GM12878 (cell line): Measurements from ENCODE around the gene ACTL6B. TPM values are rescaled to one million over a fixed set of nuclear protein-coding genes. Genes with fewer than 3 reads are reported as not detected.

Source experiments
- ATAC-seq: fragments of 200-7000 bp; cut with Tn5 transposase; 3 replicates; pipeline ENCODE4 v1.9.1; 2020; ENCODE audit warnings: mild to moderate bottlenecking, moderate library complexity
- BruUV-seq: library from RNA; stranded (reverse); fragments of 400-500 nt; replicated peaks from 2 replicates; lab custom pipeline; 2021; lab: Mats Ljungman, UMichigan
- CTCF ChIA-PET: fragments of 300-600 bp; sonication (Branson Sonifier 250); formaldehyde crosslinking; extraction: SDS; loops from one replicate; lab custom pipeline; 2021; ENCODE audit warnings: inconsistent platforms; lab: Yijun Ruan, JAX
- POLR2A ChIA-PET: fragments of 350-600 bp; formaldehyde crosslinking; extraction: SDS; loops from one replicate; lab custom pipeline; 2021; ENCODE audit warnings: inconsistent platforms; lab: Charles Lee
- RAD21 ChIA-PET: fragments of 300-600 bp; sonication (Branson Sonifier 250); formaldehyde crosslinking; loops from one replicate; lab custom pipeline; 2023; ENCODE audit warnings: antibody characterized with exemption; ENCODE audit not compliant: unreplicated experiment; lab: Charles Lee
- SMC1A ChIA-PET: fragments of 300-600 bp; sonication (Branson Sonifier 250); formaldehyde crosslinking; loops from one replicate; lab custom pipeline; 2023; ENCODE audit not compliant: unreplicated experiment, uncharacterized antibody; lab: Charles Lee
- DNase-seq: peaks from one replicate; pipeline ENCODE4 v3.0.0-alpha.2; 2011; ENCODE audit warnings: low read depth, low spot score
- FAIRE-seq: peaks from 3 replicates; lab custom pipeline; 2011; peaks lifted over from hg19 to GRCh38; lab: Jason Lieb, UNC
- H2AFZ ChIP-seq: 2 replicates; pipeline ENCODE4 v1.6.0; 2011; ENCODE audit warnings: low read depth, low read length, control low read depth; ENCODE audit not compliant: control insufficient read depth
- H3K27ac ChIP-seq: 2 replicates; pipeline ENCODE4 v1.5.1; 2011; ENCODE audit warnings: control low read depth; ENCODE audit not compliant: control insufficient read depth, insufficient read depth
- H3K27me3 ChIP-seq, 2 experiments: replicated peaks in 1 of 2; 2 replicates each; pipeline versions ENCODE4 v1.6.0 to v1.6.1; 2011; ENCODE audit warnings: low read length in 1 of 2; ENCODE audit not compliant: control insufficient read depth in 2 of 2, insufficient read depth in 2 of 2
- H3K36me3 ChIP-seq, 2 experiments: 2 replicates each; pipeline ENCODE4 v1.5.1; 2011; ENCODE audit warnings: low read length in 1 of 2; ENCODE audit not compliant: control insufficient read depth in 2 of 2, insufficient read depth in 2 of 2
- H3K4me1 ChIP-seq: 2 replicates; pipeline ENCODE4 v1.6.1; 2011; ENCODE audit warnings: mild to moderate bottlenecking, low read length, moderate library complexity, mixed read lengths; ENCODE audit not compliant: control insufficient read depth, insufficient read depth
- H3K4me2 ChIP-seq: 2 replicates; pipeline ENCODE4 v1.6.0; 2011; ENCODE audit warnings: control low read depth; ENCODE audit not compliant: control insufficient read depth, insufficient read depth
- H3K4me3 ChIP-seq: fragments of 200-600 bp; sonication (generic); 2 replicates; pipeline ENCODE4 v1.5.1; 2016
- H3K79me2 ChIP-seq: 2 replicates; pipeline ENCODE4 v1.6.0; 2011; ENCODE audit warnings: low read length; ENCODE audit not compliant: control insufficient read depth, insufficient read depth
- H3K9ac ChIP-seq: 2 replicates; pipeline ENCODE4 v1.8.0; 2011; ENCODE audit warnings: low read length, control low read depth, mixed read lengths; ENCODE audit not compliant: control insufficient read depth, insufficient read depth
- H3K9me3 ChIP-seq: replicated peaks from 3 replicates; pipeline ENCODE4 v1.5.1; 2011; ENCODE audit warnings: mild to moderate bottlenecking, low read length; ENCODE audit not compliant: control insufficient read depth, insufficient read depth
- H4K20me1 ChIP-seq: 2 replicates; pipeline ENCODE4 v1.6.0; 2011; ENCODE audit not compliant: control insufficient read depth, insufficient read depth
- BHLHE40 ChIP-seq, 2 experiments: fragments of 450-650 bp in 1 of 2; IDR thresholded peaks; 2 replicates each; pipeline ENCODE4 v1.6.1; 2011 to 2017; ENCODE audit warnings: low read depth in 2 of 2, borderline replicate concordance in 1 of 2, improper control_type of control experiment in 1 of 2, low read length in 1 of 2, mild to moderate bottlenecking in 1 of 2
- BRCA1 ChIP-seq: IDR thresholded peaks from 2 replicates; pipeline ENCODE4 v1.6.1; 2011; ENCODE audit warnings: low read depth, low read length, improper control_type of control experiment
- CBX3 ChIP-seq: fragments of 200-600 bp; sonication (generic); IDR thresholded peaks from 2 replicates; pipeline ENCODE4 v1.6.1; 2016; ENCODE audit warnings: low read depth, borderline replicate concordance
- CREB1 ChIP-seq: IDR thresholded peaks from 2 replicates; pipeline ENCODE4 v1.6.1; 2012; ENCODE audit warnings: low read depth, mild to moderate bottlenecking, inconsistent platforms
- EGR1 ChIP-seq, 2 experiments: IDR thresholded peaks; 1 replicate in 1 of 2; 2 replicates in 1 of 2; pipeline ENCODE4 v1.6.1; 2011 to 2012; ENCODE audit warnings: low read depth in 2 of 2, low read length in 2 of 2, borderline replicate concordance in 1 of 2, mild to moderate bottlenecking in 1 of 2, moderate library complexity in 1 of 2
- MYB ChIP-seq: fragments of 150-350 bp; IDR thresholded peaks from 2 replicates; pipeline ENCODE4 v1.6.1; 2014; ENCODE audit warnings: mild to moderate bottlenecking, low read depth, low read length, borderline replicate concordance
- POLR2A ChIP-seq: IDR thresholded peaks from 2 replicates; pipeline ENCODE4 v1.6.1; 2011; ENCODE audit warnings: low read depth, mild to moderate bottlenecking, low read length
- POLR2AphosphoS5 ChIP-seq: IDR thresholded peaks from 2 replicates; pipeline ENCODE4 v1.6.1; 2011; ENCODE audit warnings: mild to moderate bottlenecking, low read length, inconsistent platforms
- SUPT20H ChIP-seq: IDR thresholded peaks from 2 replicates; pipeline ENCODE4 v1.6.1; 2011; ENCODE audit warnings: low read depth, mild to moderate bottlenecking, low read length, moderate library complexity, borderline replicate concordance; ENCODE audit not compliant: control insufficient read depth
- TAF1 ChIP-seq: IDR thresholded peaks from 2 replicates; pipeline ENCODE4 v1.6.1; 2011; ENCODE audit warnings: mild to moderate bottlenecking, low read depth, low read length, borderline replicate concordance
- WRNIP1 ChIP-seq: IDR thresholded peaks from 2 replicates; pipeline ENCODE4 v1.6.1; 2011; ENCODE audit warnings: low read depth, low read length, improper control_type of control experiment, borderline replicate concordance
- ZBED1 ChIP-seq: IDR thresholded peaks from 2 replicates; pipeline ENCODE4 v1.6.1; 2016; ENCODE audit warnings: borderline replicate concordance
- ZNF24 ChIP-seq: fragments of 450-650 bp; IDR thresholded peaks from 2 replicates; pipeline ENCODE4 v1.6.1; 2017; ENCODE audit warnings: antibody characterized with exemption, mild to moderate bottlenecking
- ZNF274 ChIP-seq: IDR thresholded peaks from one replicate; pipeline ENCODE4 v1.8.0; 2011; ENCODE audit not compliant: insufficient read length, insufficient read depth
- ZNF384 ChIP-seq: IDR thresholded peaks from 2 replicates; pipeline ENCODE4 v1.6.1; 2012; ENCODE audit warnings: low read depth, mild to moderate bottlenecking, low read length, improper control_type of control experiment, borderline replicate concordance
- WGBS: methylation state at CpG from one replicate; pipeline ENCODE4 v1.1.6; 2016; ENCODE audit warnings: low lambda C conversion rate; ENCODE audit not compliant: insufficient replicate concordance, insufficient coverage; ENCODE audit errors: missing lambda C conversion rate; 5-methylcytosine and 5-hydroxymethylcytosine counted together
- in situ Hi-C: fragments of 300-500 bp; cut with MboI; formaldehyde crosslinking; loops from 9 replicates; pipeline ENCODE4 v1.14.3; 2018; ENCODE audit warnings: mixed read lengths
- intact Hi-C: fragments of 100-400 bp; cut with micrococcal nuclease; formaldehyde crosslinking; loops from one replicate; pipeline ENCODE4 v1.14.2; 2022; ENCODE audit not compliant: unreplicated experiment
- polyA plus RNA-seq, 11 experiments: library from polyadenylated mRNA; depleted of rRNA in 4 of 11; unstranded in 6 of 11; stranded (reverse) in 5 of 11; fragments of >200 nt; fragmentation: Nextera tagmentation in 4 of 11; fragmentation: Illumina TruSeq in 1 of 11; extraction: Ambion mirVana in 4 of 11; extraction: Trizol in 1 of 11; gene quantifications; 1 replicate in 1 of 11; 2 replicates in 10 of 11; pipeline versions ENCODE4 v1.2.1 to v1.2.3, GENCODE V29; 2011 to 2016; ENCODE audit warnings: inconsistent platforms in 2 of 11, missing spikeins in 2 of 11, low read depth in 1 of 11
- total RNA-seq, 4 experiments: library from RNA; depleted of rRNA in 3 of 4; stranded (reverse); fragments of >200 nt in 3 of 4; fragmentation: Illumina TruSeq in 1 of 4; extraction: Trizol in 1 of 4; gene quantifications; 2 replicates each; pipeline versions ENCODE4 v1.2.1 to v1.2.3, GENCODE V29; 2013 to 2021
- TF ChIP-seq, protein P1 (sequence below): fragments of 450-650 bp; formaldehyde crosslinking; IDR thresholded peaks from 2 replicates; pipeline ENCODE4 v1.4.0; 2022; ENCODE audit warnings: mild to moderate bottlenecking, moderate library complexity
- TF ChIP-seq, protein P2 (sequence below): fragments of 450-650 bp; IDR thresholded peaks from 2 replicates; pipeline ENCODE4 v1.6.1; 2016; ENCODE audit warnings: mild to moderate bottlenecking, moderate library complexity, borderline replicate concordance

ACTL6B gene
- total and polyA plus RNA-seq, 10 of the 15 experiments (the other 5 are each of a cell fraction or from before 2014, with no cell fraction given): not detected

DNA sequence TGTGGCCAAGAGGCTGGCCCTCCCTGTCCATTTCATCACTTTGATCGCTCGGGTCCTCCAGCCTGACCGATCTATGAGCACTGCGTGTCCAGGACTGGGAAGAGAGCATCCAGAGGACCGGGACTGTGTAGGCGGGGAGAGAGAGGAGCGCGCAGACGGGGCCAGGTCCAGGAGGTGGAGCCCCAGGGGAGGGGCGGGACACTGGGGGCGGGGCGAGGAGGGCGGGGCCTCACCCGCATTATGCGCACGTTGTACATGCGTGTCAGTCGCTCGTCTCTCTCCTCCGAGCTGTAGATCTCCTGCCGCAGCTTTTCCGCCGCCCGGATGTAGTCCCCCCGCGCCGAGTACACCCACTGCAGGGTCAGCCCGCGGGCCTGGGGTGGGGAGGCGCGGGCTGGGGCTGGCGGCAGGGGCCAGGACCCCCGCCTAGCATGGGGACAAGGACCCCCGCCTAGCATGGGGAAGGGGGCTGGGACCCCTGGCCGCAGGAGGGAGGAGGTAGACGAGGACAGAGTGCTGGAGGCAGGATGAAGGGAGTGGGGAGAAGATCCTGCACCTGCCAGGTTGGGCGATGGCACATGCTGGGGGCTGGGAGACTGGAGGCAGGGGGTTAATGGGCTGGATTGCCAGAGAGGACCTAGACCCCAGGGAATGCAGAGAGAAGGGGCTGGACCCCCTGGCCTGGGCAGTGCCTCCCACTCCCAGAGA lies 29.6 kb downstream of the ACTL6B start:
- no peaks in the 10 kb centered on the region for H3K9me3 ChIP-seq
- no peaks in the 10 kb centered on the region for H3K36me3 ChIP-seq
- peak overlapping the region; percentile 81 for H2AFZ ChIP-seq
- H3K79me2 ChIP-seq: no peaks in the 10 kb centered on the region
- no peaks in the 10 kb centered on the region; a peak in 1 of 4 replicates for H3K27me3 ChIP-seq
- ATAC-seq (peak; percentile 98), DNase-seq (peak; percentile 32), FAIRE-seq (peak; percentile 78)
- ChIA-PET SMC1A (interaction anchor here (2.1 kb wide), 1 partner anchor 14 kb away, joined by 6 read pairs; the partner anchor contains the start of gene MOSPD3), POLR2A (no interaction called here), CTCF (interaction anchor here (0.9 kb wide), 1 partner anchor 79 kb away, joined by 4 read pairs; the partner anchor contains the start of gene POP7), RAD21 (no interaction called here)
- peak overlapping the region; percentile 55; the same call in 1 of the 2 replicates for H3K27ac ChIP-seq
- H3K4me2 ChIP-seq: peak overlapping the region; percentile 48
- intact Hi-C loops (no loop called here), in situ Hi-C loops (no loop called here)
- peak overlapping the region; percentile 54; the same call in 1 of the 2 replicates for H3K9ac ChIP-seq
- no TSS peak for BruUV-seq
- peaks cover 7% of the 10 kb centered on the region for H3K4me1 ChIP-seq
- peak overlapping the region; percentile 74 for H3K4me3 ChIP-seq
- no peaks in the 10 kb centered on the region for H4K20me1 ChIP-seq
- WGBS: 5% methylated on average over 18 of the region's 37 CpGs
- no peak for TF ChIP-seq WRNIP1
- TF ChIP-seq EGR1 (IDR thresholded peaks at IDR 0.05; ENCODE audit: borderline replicate concordance in 1 of 2, low read depth in 2 of 2, low read length in 2 of 2): peak in 1 of 2 experiments; percentile 76; a peak in 2 of 3 replicates
- no peak for TF ChIP-seq SUPT20H
- no peak for TF ChIP-seq ZBED1
- peak; percentile 64; the same call in 1 of the 2 replicates for TF ChIP-seq TAF1
- peak; percentile 59 for TF ChIP-seq CREB1
- TF ChIP-seq CBX3: no peak
- TF ChIP-seq, protein P1, sequence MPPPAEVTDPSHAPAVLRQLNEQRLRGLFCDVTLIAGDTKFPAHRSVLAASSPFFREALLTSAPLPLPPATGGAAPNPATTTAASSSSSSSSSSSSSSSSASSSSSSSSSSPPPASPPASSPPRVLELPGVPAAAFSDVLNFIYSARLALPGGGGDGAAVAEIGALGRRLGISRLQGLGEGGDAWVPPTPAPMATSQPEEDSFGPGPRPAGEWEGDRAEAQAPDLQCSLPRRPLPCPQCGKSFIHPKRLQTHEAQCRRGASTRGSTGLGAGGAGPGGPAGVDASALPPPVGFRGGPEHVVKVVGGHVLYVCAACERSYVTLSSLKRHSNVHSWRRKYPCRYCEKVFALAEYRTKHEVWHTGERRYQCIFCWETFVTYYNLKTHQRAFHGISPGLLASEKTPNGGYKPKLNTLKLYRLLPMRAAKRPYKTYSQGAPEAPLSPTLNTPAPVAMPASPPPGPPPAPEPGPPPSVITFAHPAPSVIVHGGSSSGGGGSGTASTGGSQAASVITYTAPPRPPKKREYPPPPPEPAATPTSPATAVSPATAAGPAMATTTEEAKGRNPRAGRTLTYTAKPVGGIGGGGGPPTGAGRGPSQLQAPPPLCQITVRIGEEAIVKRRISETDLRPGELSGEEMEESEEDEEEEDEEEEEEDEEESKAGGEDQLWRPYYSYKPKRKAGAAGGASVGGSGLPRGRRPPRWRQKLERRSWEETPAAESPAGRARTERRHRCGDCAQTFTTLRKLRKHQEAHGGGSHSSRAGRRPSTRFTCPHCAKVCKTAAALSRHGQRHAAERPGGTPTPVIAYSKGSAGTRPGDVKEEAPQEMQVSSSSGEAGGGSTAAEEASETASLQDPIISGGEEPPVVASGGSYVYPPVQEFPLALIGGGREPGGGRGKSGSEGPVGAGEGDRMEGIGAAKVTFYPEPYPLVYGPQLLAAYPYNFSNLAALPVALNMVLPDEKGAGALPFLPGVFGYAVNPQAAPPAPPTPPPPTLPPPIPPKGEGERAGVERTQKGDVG (CRISPR knock-in tag): no peak
- peak in 1 of 2 experiments; percentile 9; a peak in 1 of 4 replicates for TF ChIP-seq BHLHE40 (IDR thresholded peaks at IDR 0.05; ENCODE audit: borderline replicate concordance in 1 of 2, low read depth in 2 of 2, low read length in 1 of 2)
- TF ChIP-seq ZNF274: no peak
- TF ChIP-seq MYB: no peak
- TF ChIP-seq POLR2AphosphoS5: no peak
- no peak for TF ChIP-seq ZNF24
- TF ChIP-seq BRCA1: no peak
- TF ChIP-seq, protein P2, sequence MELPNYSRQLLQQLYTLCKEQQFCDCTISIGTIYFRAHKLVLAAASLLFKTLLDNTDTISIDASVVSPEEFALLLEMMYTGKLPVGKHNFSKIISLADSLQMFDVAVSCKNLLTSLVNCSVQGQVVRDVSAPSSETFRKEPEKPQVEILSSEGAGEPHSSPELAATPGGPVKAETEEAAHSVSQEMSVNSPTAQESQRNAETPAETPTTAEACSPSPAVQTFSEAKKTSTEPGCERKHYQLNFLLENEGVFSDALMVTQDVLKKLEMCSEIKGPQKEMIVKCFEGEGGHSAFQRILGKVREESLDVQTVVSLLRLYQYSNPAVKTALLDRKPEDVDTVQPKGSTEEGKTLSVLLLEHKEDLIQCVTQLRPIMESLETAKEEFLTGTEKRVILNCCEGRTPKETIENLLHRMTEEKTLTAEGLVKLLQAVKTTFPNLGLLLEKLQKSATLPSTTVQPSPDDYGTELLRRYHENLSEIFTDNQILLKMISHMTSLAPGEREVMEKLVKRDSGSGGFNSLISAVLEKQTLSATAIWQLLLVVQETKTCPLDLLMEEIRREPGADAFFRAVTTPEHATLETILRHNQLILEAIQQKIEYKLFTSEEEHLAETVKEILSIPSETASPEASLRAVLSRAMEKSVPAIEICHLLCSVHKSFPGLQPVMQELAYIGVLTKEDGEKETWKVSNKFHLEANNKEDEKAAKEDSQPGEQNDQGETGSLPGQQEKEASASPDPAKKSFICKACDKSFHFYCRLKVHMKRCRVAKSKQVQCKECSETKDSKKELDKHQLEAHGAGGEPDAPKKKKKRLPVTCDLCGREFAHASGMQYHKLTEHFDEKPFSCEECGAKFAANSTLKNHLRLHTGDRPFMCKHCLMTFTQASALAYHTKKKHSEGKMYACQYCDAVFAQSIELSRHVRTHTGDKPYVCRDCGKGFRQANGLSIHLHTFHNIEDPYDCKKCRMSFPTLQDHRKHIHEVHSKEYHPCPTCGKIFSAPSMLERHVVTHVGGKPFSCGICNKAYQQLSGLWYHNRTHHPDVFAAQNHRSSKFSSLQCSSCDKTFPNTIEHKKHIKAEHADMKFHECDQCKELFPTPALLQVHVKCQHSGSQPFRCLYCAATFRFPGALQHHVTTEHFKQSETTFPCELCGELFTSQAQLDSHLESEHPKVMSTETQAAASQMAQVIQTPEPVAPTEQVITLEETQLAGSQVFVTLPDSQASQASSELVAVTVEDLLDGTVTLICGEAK: no peak
- no peak for TF ChIP-seq ZNF384
- peak; percentile 80 for TF ChIP-seq POLR2A
